MM.1S (cell line): Measurements from ENCODE around the gene TSPAN12.

ENCODE experiments used
- DNase-seq: peaks from one replicate; pipeline ENCODE4 v3.0.0-alpha.2; 2015
- H2AFZ ChIP-seq: fragments of 300-600 bp; sonication (generic); 2 replicates; pipeline ENCODE4 v1.6.0; 2016; ENCODE audit warnings: antibody characterized with exemption, low read length
- H3F3A ChIP-seq: fragments of 300-600 bp; sonication (generic); 2 replicates; pipeline ENCODE4 v1.6.1; 2016; ENCODE audit warnings: mild to moderate bottlenecking, antibody characterized with exemption, low read length, moderate library complexity, mixed read lengths; ENCODE audit not compliant: insufficient read depth
- H3K27ac ChIP-seq: fragments of 300-600 bp; sonication (generic); 2 replicates; pipeline ENCODE4 v1.5.1; 2016; ENCODE audit warnings: mild to moderate bottlenecking, low read length
- H3K27me3 ChIP-seq: fragments of 300-600 bp; sonication (generic); replicated peaks from 2 replicates; pipeline ENCODE4 v1.6.0; 2016; ENCODE audit warnings: low read length; ENCODE audit not compliant: insufficient read depth
- H3K36me3 ChIP-seq: fragments of 300-600 bp; sonication (generic); replicated peaks from 2 replicates; pipeline ENCODE4 v1.6.1; 2016; ENCODE audit warnings: mild to moderate bottlenecking, low read length, mixed read lengths; ENCODE audit not compliant: insufficient read depth
- H3K4me1 ChIP-seq: fragments of 300-600 bp; sonication (generic); 2 replicates; pipeline ENCODE4 v1.6.1; 2016; ENCODE audit warnings: low read length, mixed read lengths
- H3K4me2 ChIP-seq: fragments of 300-600 bp; sonication (generic); 2 replicates; pipeline ENCODE4 v1.6.0; 2016; ENCODE audit warnings: low read depth, low read length
- H3K4me3 ChIP-seq: fragments of 300-600 bp; sonication (generic); 2 replicates; pipeline ENCODE4 v1.5.1; 2016; ENCODE audit warnings: low read length, mixed read lengths
- H3K79me2 ChIP-seq: fragments of 300-600 bp; sonication (generic); 2 replicates; pipeline ENCODE4 v1.6.1; 2016; ENCODE audit warnings: mixed run types, low read length, mixed read lengths
- H3K9ac ChIP-seq: fragments of 300-600 bp; sonication (generic); 2 replicates; pipeline ENCODE4 v1.6.1; 2016; ENCODE audit warnings: low read length, mixed read lengths
- H3K9me2 ChIP-seq: fragments of 300-600 bp; sonication (generic); replicated peaks from 2 replicates; pipeline ENCODE4 v1.6.1; 2016; ENCODE audit warnings: mild to moderate bottlenecking, low read length, mixed read lengths; ENCODE audit not compliant: insufficient read depth
- H3K9me3 ChIP-seq: fragments of 300-600 bp; sonication (generic); replicated peaks from 2 replicates; pipeline ENCODE4 v1.6.1; 2016; ENCODE audit warnings: mild to moderate bottlenecking, low read length, mixed read lengths; ENCODE audit not compliant: insufficient read depth
- H4K20me1 ChIP-seq: fragments of 300-600 bp; sonication (generic); 2 replicates; pipeline ENCODE4 v1.6.1; 2016; ENCODE audit warnings: mild to moderate bottlenecking, low read length, moderate library complexity, mixed read lengths; ENCODE audit not compliant: insufficient read depth
- CTCF ChIP-seq: fragments of 300-600 bp; sonication (generic); IDR thresholded peaks from 2 replicates; pipeline ENCODE4 v1.5.1; 2016; ENCODE audit warnings: antibody characterized with exemption, low read length, mixed read lengths
- EZH2 ChIP-seq: fragments of 300-600 bp; sonication (generic); optimal IDR thresholded peaks from 2 replicates; pipeline ENCODE3; 2017; ENCODE audit warnings: low read depth, mild to moderate bottlenecking, antibody characterized with exemption, low read length, mixed read lengths
- EZH2phosphoT487 ChIP-seq: fragments of 300-600 bp; sonication (generic); IDR thresholded peaks from 2 replicates; pipeline ENCODE4 v1.6.1; 2018; ENCODE audit warnings: antibody characterized with exemption, low read length

Gene TSPAN12

GRCh38 chr7:120829487-120829886, 28.5 kb downstream of the TSPAN12 start:
- Histone ChIP-seq H3K4me3 (no peak overlapping the region), H3K9ac (no peak overlapping the region), H3K4me1 (no peaks in the 10 kb centered on the region), H3F3A (no peaks in the 10 kb centered on the region), H3K27me3 (no peaks in the 10 kb centered on the region), H4K20me1 (no peaks in the 10 kb centered on the region), H3K27ac (no peak overlapping the region), H3K9me2 (no peaks in the 10 kb centered on the region), H3K4me2 (no peak overlapping the region), H3K36me3 (no peaks in the 10 kb centered on the region), H3K9me3 (no peaks in the 10 kb centered on the region), H3K79me2 (no peaks in the 10 kb centered on the region), H2AFZ (no peak overlapping the region)
- TF ChIP-seq CTCF: no peak
- TF ChIP-seq EZH2: no peak
- TF ChIP-seq EZH2phosphoT487: no peak
- no peak for DNase-seq

GRCh38 chr7:120828528-120828927, 29.4 kb downstream of the TSPAN12 start:
- H3K4me1 ChIP-seq: no peaks in the 10 kb centered on the region
- H3K79me2 ChIP-seq: no peaks in the 10 kb centered on the region
- H3K4me2 ChIP-seq: no peak overlapping the region
- H3K9me2 ChIP-seq: no peaks in the 10 kb centered on the region
- no peak overlapping the region for H3K9ac ChIP-seq
- no peak overlapping the region for H2AFZ ChIP-seq
- H3K27ac ChIP-seq: no peak overlapping the region
- no peaks in the 10 kb centered on the region for H3K27me3 ChIP-seq
- H3F3A ChIP-seq: no peaks in the 10 kb centered on the region
- no peaks in the 10 kb centered on the region for H3K9me3 ChIP-seq
- no peaks in the 10 kb centered on the region for H4K20me1 ChIP-seq
- no peak overlapping the region for H3K4me3 ChIP-seq
- no peaks in the 10 kb centered on the region for H3K36me3 ChIP-seq
- no peak for DNase-seq
- TF ChIP-seq EZH2 (no peak), EZH2phosphoT487 (no peak), CTCF (no peak)

GRCh38 chr7:120827371-120828118, 30.4 kb downstream of the TSPAN12 start:
- no peaks in the 10 kb centered on the region for H3K9me2 ChIP-seq
- no peak overlapping the region for H3K4me3 ChIP-seq
- no peak overlapping the region for H3K27ac ChIP-seq
- no peaks in the 10 kb centered on the region for H3F3A ChIP-seq
- no peak for DNase-seq
- no peaks in the 10 kb centered on the region for H3K27me3 ChIP-seq
- no peak overlapping the region for H3K9ac ChIP-seq
- H3K4me2 ChIP-seq: no peak overlapping the region
- H3K9me3 ChIP-seq: no peaks in the 10 kb centered on the region
- H3K4me1 ChIP-seq: no peaks in the 10 kb centered on the region
- no peaks in the 10 kb centered on the region for H4K20me1 ChIP-seq
- no peak overlapping the region for H2AFZ ChIP-seq
- TF ChIP-seq EZH2 (no peak), EZH2phosphoT487 (no peak), CTCF (no peak)
- no peaks in the 10 kb centered on the region for H3K36me3 ChIP-seq
- no peaks in the 10 kb centered on the region for H3K79me2 ChIP-seq
